Measurements from ENCODE around the gene KNDC1. TPM values are rescaled to one million over a fixed set of nuclear protein-coding genes. Genes with fewer than 3 reads are reported as not detected.

KNDC1 gene
- total RNA-seq, 1 experiment from 2014 or later, result 1.7 TPM

- no peaks in the 10 kb centered on the region for H3F3A ChIP-seq (ENCODE audit: insufficient read depth, low read depth)
- no peak overlapping the region for H3K4me2 ChIP-seq
- intact Hi-C loops (cut with micrococcal nuclease; ENCODE audit: unreplicated experiment), result no loop called here
- TF ChIP-seq CTCF (conservative IDR thresholded peaks at IDR 0.05), result no peak
- no peak for TF ChIP-seq EZH2 (IDR thresholded peaks at IDR 0.05; ENCODE audit: low read depth)
- H3K9me3 ChIP-seq (ENCODE audit: insufficient read depth, low read depth), result no peaks in the 10 kb centered on the region
- no peaks in the 10 kb centered on the region for H3K79me2 ChIP-seq (ENCODE audit: low read depth)
- no peak for DNase-seq
- no TSS peak for BruUV-seq (replicated peaks)
- no peaks in the 10 kb centered on the region for H3K4me1 ChIP-seq (replicated peaks; ENCODE audit: insufficient read depth)
- no peaks in the 10 kb centered on the region for H3K9me2 ChIP-seq (ENCODE audit: insufficient read depth)
- POLR2A ChIA-PET (ENCODE audit: unreplicated experiment), result no interaction called here
- no peak overlapping the region for H3K27ac ChIP-seq
- CTCF ChIA-PET, result no interaction called here
- no peaks in the 10 kb centered on the region for H4K20me1 ChIP-seq (ENCODE audit: insufficient read depth)
- H3K27me3 ChIP-seq (ENCODE audit: insufficient read depth, low read depth), result peaks cover 45% of the 10 kb centered on the region; the same call in 1 of the 2 replicates
- no peak overlapping the region for H3K4me3 ChIP-seq
- no peaks in the 10 kb centered on the region for H3K36me3 ChIP-seq (ENCODE audit: low read depth)
- H2AFZ ChIP-seq, result no peak overlapping the region
These were observed 43.6 kb upstream of the KNDC1 start for GRCh38 chr10:133116455-133116854.

GRCh38 chr10:133117036-133117687, 42.9 kb upstream of the KNDC1 start:
- ChIA-PET POLR2A (ENCODE audit: unreplicated experiment) (no interaction called here), CTCF (no interaction called here)
- Histone ChIP-seq H3K9me3 (ENCODE audit: insufficient read depth, low read depth) (no peaks in the 10 kb centered on the region), H3K27ac (no peak overlapping the region), H3K9me2 (ENCODE audit: insufficient read depth) (no peaks in the 10 kb centered on the region), H3K4me3 (no peak overlapping the region), H3K4me1 (replicated peaks; ENCODE audit: insufficient read depth) (no peaks in the 10 kb centered on the region), H4K20me1 (ENCODE audit: insufficient read depth) (no peaks in the 10 kb centered on the region), H2AFZ (no peak overlapping the region), H3K27me3 (ENCODE audit: insufficient read depth, low read depth) (peaks cover 45% of the 10 kb centered on the region; the same call in 1 of the 2 replicates), H3K36me3 (ENCODE audit: low read depth) (no peaks in the 10 kb centered on the region), H3F3A (ENCODE audit: insufficient read depth, low read depth) (no peaks in the 10 kb centered on the region), H3K79me2 (ENCODE audit: low read depth) (no peaks in the 10 kb centered on the region), H3K4me2 (no peak overlapping the region)
- no peak for DNase-seq
- no TSS peak for BruUV-seq (replicated peaks)
- TF ChIP-seq CTCF (conservative IDR thresholded peaks at IDR 0.05) (no peak), EZH2 (IDR thresholded peaks at IDR 0.05; ENCODE audit: low read depth) (no peak)
- intact Hi-C loops (cut with micrococcal nuclease; ENCODE audit: unreplicated experiment), result no loop called here

- H2AFZ ChIP-seq, result no peak overlapping the region
- no peaks in the 10 kb centered on the region for H3K9me2 ChIP-seq (ENCODE audit: insufficient read depth)
- BruUV-seq (replicated peaks), result no TSS peak
- TF ChIP-seq EZH2 (IDR thresholded peaks at IDR 0.05; ENCODE audit: low read depth) (no peak), CTCF (conservative IDR thresholded peaks at IDR 0.05) (no peak)
- DNase-seq, result no peak
- H3K79me2 ChIP-seq (ENCODE audit: low read depth), result no peaks in the 10 kb centered on the region
- ChIA-PET POLR2A (ENCODE audit: unreplicated experiment) (no interaction called here), CTCF (no interaction called here)
- no peaks in the 10 kb centered on the region for H3F3A ChIP-seq (ENCODE audit: insufficient read depth, low read depth)
- no peak overlapping the region for H3K27ac ChIP-seq
- no peaks in the 10 kb centered on the region for H3K4me1 ChIP-seq (replicated peaks; ENCODE audit: insufficient read depth)
- intact Hi-C loops (cut with micrococcal nuclease; ENCODE audit: unreplicated experiment), result no loop called here
- H3K4me3 ChIP-seq, result no peak overlapping the region
- H3K36me3 ChIP-seq (ENCODE audit: low read depth), result no peaks in the 10 kb centered on the region
- H3K4me2 ChIP-seq, result no peak overlapping the region
- no peaks in the 10 kb centered on the region for H3K9me3 ChIP-seq (ENCODE audit: insufficient read depth, low read depth)
- peaks cover 45% of the 10 kb centered on the region; the same call in 1 of the 2 replicates for H3K27me3 ChIP-seq (ENCODE audit: insufficient read depth, low read depth)
- no peaks in the 10 kb centered on the region for H4K20me1 ChIP-seq (ENCODE audit: insufficient read depth)
These were observed 42.3 kb upstream of the KNDC1 start for GRCh38 chr10:133117688-133118071.
